Measurements from ENCODE around the gene HIPK1. TPM values are rescaled to one million over a fixed set of nuclear protein-coding genes. Genes with fewer than 3 reads are reported as not detected.

HIPK1 gene
- total and polyA plus RNA-seq, 2 of the 13 experiments (the other 11 are each of a cell fraction or from before 2014, with no cell fraction given), result 20.8 to 33.4 TPM

- TF ChIP-seq USF2 (IDR thresholded peaks at IDR 0.05; ENCODE audit: low read depth, low read length) (no peak), USF2 (CRISPR knock-in tag; IDR thresholded peaks at IDR 0.05; ENCODE audit: borderline replicate concordance) (peak; percentile 77; the same call in 1 of the 2 replicates), SMAD3 (CRISPR knock-in tag; IDR thresholded peaks at IDR 0.05) (peak; percentile 57; the same call in 1 of the 2 replicates), LBX2 (CRISPR knock-in tag; IDR thresholded peaks at IDR 0.05; ENCODE audit: borderline replicate concordance) (no peak), FOXJ3 (CRISPR knock-in tag; IDR thresholded peaks at IDR 0.05; ENCODE audit: borderline replicate concordance) (peak; percentile 63), TMF1 (CRISPR knock-in tag; IDR thresholded peaks at IDR 0.05; ENCODE audit: low read depth) (0 out of 2 replicates have a peak, but pooled peaks have one; percentile 23), HES4 (CRISPR knock-in tag; IDR thresholded peaks at IDR 0.05; ENCODE audit: borderline replicate concordance) (no peak), ZNF230 (CRISPR knock-in tag; IDR thresholded peaks at IDR 0.05) (no peak; the same call in none of the 2 replicates), ZNF180 (CRISPR knock-in tag; IDR thresholded peaks at IDR 0.05; ENCODE audit: borderline replicate concordance, low read depth) (no peak), UBTF (CRISPR knock-in tag; IDR thresholded peaks at IDR 0.05) (peak; percentile 53), IRX3 (CRISPR knock-in tag; IDR thresholded peaks at IDR 0.05; ENCODE audit: borderline replicate concordance, low read depth) (no peak), EHMT2 (IDR thresholded peaks at IDR 0.05; ENCODE audit: borderline replicate concordance, low read depth, low read length) (no peak), ATF5 (CRISPR knock-in tag; IDR thresholded peaks at IDR 0.05; ENCODE audit: low read depth) (no peak), PAX8 (CRISPR knock-in tag; IDR thresholded peaks at IDR 0.05; ENCODE audit: borderline replicate concordance) (no peak), ZNF446 (CRISPR knock-in tag; IDR thresholded peaks at IDR 0.05) (no peak), ZBTB33 (CRISPR knock-in tag; IDR thresholded peaks at IDR 0.05) (peak; percentile 30; the same call in 1 of the 2 replicates), ZNF274 (CRISPR knock-in tag; IDR thresholded peaks at IDR 0.05) (peak; percentile 20; the same call in 1 of the 2 replicates), ZNF572 (CRISPR knock-in tag; IDR thresholded peaks at IDR 0.05) (0 out of 2 replicates have a peak, but pooled peaks have one; percentile 67), SPEN (CRISPR knock-in tag; IDR thresholded peaks at IDR 0.05; ENCODE audit: low read depth) (peak; percentile 85), ZNF253 (CRISPR knock-in tag; IDR thresholded peaks at IDR 0.05; ENCODE audit: borderline replicate concordance) (no peak), KLF6 (CRISPR knock-in tag; IDR thresholded peaks at IDR 0.05) (peak; percentile 25; the same call in 1 of the 2 replicates)
Measured at GRCh38 chr1:113928941-113929749, at the start of gene HIPK1 (continued).
